ENCODE measurements around the gene DCAF10. TPM values are rescaled to one million over a fixed set of nuclear protein-coding genes. Genes with fewer than 3 reads are reported as not detected.

DCAF10 gene
- total and polyA plus RNA-seq, 8 donors: 3.9 to 19.6 (median 15.1) TPM

GRCh38 chr9:37856551-37856950 lies 56.0 kb downstream of the DCAF10 start:
- ATAC-seq (no peak), FAIRE-seq (no peak), DNase-seq (no peak)
- H3K27me3 ChIP-seq: no peaks in the 10 kb centered on the region
- H3K36me3 ChIP-seq: peaks cover 0 to 13% (median 0%) of the 10 kb centered on the region in 3 donors
- WGBS, 2 donors: 90% methylated on average over 1 of the region's 1 CpG
- H3K27ac ChIP-seq: no peak overlapping the region
- intact Hi-C loops (cut with DNase I): no loop called here
- H3K9me3 ChIP-seq: no peaks in the 10 kb centered on the region
- no peak overlapping the region for H3K4me3 ChIP-seq
- no peaks in the 10 kb centered on the region for H3K4me1 ChIP-seq
- TF ChIP-seq CTCF (IDR thresholded peaks at IDR 0.05): no peak

GRCh38 chr9:37859043-37859442 lies 58.4 kb downstream of the DCAF10 start:
- FAIRE-seq: no peak
- Histone ChIP-seq H3K27ac (no peak overlapping the region), H3K9me3 (no peaks in the 10 kb centered on the region), H3K27me3 (no peaks in the 10 kb centered on the region), H3K4me3 (no peak overlapping the region), H3K36me3 (peaks cover 0 to 21% (median 0%) of the 10 kb centered on the region in 3 donors), H3K4me1 (no peaks in the 10 kb centered on the region)
- no peak for ATAC-seq
- 94 to 100% methylated on average over 1 of the region's 1 CpG for WGBS, 2 donors
- intact Hi-C loops (cut with DNase I): no loop called here
- TF ChIP-seq CTCF (IDR thresholded peaks at IDR 0.05): no peak
- DNase-seq: no peak

- Histone ChIP-seq H3K4me1 (no peaks in the 10 kb centered on the region), H3K36me3 (peaks cover 0 to 21% (median 0%) of the 10 kb centered on the region in 3 donors), H3K4me3 (no peak overlapping the region), H3K27ac (no peak overlapping the region), H3K9me3 (no peaks in the 10 kb centered on the region), H3K27me3 (no peaks in the 10 kb centered on the region)
- 82 to 84% methylated on average over 3 of the region's 3 CpGs for WGBS, 2 donors
- intact Hi-C loops (cut with DNase I): no loop called here
- FAIRE-seq (no peak), DNase-seq (no peak), ATAC-seq (no peak)
- no peak for TF ChIP-seq CTCF (IDR thresholded peaks at IDR 0.05)
Measured at GRCh38 chr9:37862530-37862929, 61.9 kb downstream of the DCAF10 start.

- H3K27me3 ChIP-seq: no peaks in the 10 kb centered on the region
- H3K9me3 ChIP-seq: no peaks in the 10 kb centered on the region
- FAIRE-seq (no peak), ATAC-seq (no peak), DNase-seq (no peak)
- WGBS, 2 donors: 94 to 95% methylated on average over 5 of the region's 5 CpGs
- no peaks in the 10 kb centered on the region for H3K36me3 ChIP-seq
- H3K27ac ChIP-seq: no peak overlapping the region
- intact Hi-C loops (cut with DNase I): no loop called here
- H3K4me1 ChIP-seq: no peaks in the 10 kb centered on the region
- H3K4me3 ChIP-seq: no peak overlapping the region
- TF ChIP-seq CTCF (IDR thresholded peaks at IDR 0.05): no peak
Measured at GRCh38 chr9:37870081-37870798, 69.6 kb downstream of the DCAF10 start.

- ATAC-seq (no peak), DNase-seq (no peak), FAIRE-seq (no peak)
- Histone ChIP-seq H3K4me3 (no peak overlapping the region), H3K27me3 (no peaks in the 10 kb centered on the region), H3K27ac (no peak overlapping the region), H3K36me3 (no peaks in the 10 kb centered on the region), H3K4me1 (no peaks in the 10 kb centered on the region), H3K9me3 (no peaks in the 10 kb centered on the region)
- intact Hi-C loops (cut with DNase I): no loop called here
- whole genome bisulfite sequencing, 2 donors: 82 to 86% methylated on average over 5 of the region's 5 CpGs
- TF ChIP-seq CTCF (IDR thresholded peaks at IDR 0.05): no peak
Measured at GRCh38 chr9:37870799-37871176, 70.2 kb downstream of the DCAF10 start.
